GM21619 (cell line): Measurements from ENCODE around the gene FAM20B.

Source experiments
- ATAC-seq: cut with Tn5 transposase; IDR thresholded peaks from one replicate; pipeline ENCODE4 v1.9.1; 2021; ENCODE audit not compliant: unreplicated experiment

Gene FAM20B

GRCh38 chr1:179089827-179090482 lies 64.3 kb downstream of the FAM20B start:
- no peak for ATAC-seq

DNA sequence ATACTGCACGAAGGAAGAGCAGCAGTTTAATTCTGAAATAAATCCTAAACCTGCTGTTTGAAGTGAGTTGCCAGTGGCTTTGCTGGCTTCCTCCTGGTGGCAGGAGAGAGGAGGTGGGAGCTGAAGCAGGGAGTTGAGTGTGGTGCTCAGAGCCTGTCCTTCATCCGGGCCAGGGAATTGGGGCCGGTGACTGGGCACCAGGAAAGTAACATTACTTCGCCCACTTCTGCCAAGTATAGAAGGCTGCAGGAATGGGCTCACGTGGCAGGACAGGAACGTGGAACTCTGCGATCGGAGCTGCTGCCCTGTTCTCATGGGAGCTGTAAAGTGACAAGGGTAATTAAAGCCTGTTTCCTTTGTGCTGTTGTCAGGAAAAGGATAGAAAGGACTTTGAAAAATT lies 64.8 kb downstream of the FAM20B start:
- ATAC-seq = no peak

DNA sequence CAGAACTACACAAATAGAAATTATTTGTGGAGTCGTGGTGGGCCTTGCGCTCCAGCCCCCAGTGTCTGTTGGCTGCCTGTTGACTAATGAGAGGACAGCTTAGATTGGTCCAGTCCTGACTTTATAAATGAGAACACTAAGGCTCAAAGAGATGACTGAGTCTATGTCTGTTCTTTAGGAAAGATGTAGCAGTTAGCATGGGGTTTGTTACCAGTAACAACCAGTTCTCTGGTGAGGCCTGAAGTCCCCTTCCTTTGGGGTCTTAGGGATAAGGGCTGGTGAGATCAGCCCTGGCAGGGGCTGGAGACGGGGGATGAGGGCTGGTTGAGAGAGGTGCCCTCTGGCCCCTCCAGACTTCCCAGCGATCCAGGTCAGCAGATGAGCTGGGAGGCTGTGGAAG lies 65.2 kb downstream of the FAM20B start:
- no peak for ATAC-seq

DNA sequence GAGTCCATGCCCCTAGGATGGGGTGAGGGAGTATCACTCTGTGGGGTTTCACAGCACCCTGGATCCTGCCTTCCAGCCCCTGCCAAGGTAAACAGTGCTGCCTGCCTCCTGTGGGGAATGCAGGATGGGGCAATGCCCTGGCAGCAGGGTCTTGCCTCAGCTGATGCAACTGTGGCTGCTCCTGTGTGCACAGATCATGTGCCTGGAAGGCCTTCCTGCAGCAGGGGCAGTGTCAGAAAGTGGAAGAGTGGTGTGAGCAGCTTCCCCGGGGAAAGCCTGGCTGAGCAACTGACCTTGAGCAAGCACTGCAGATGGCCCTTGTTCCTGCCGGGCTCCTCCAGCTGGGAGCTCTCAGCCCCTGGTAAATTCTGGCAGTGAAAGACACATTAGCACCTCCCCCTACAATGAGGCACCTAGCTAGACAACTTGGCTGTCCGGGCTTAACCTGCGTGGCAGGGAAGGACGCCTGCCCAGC lies 66.0 kb downstream of the FAM20B start:
- ATAC-seq = no peak

GRCh38 chr1:179092896-179093461 lies 67.3 kb downstream of the FAM20B start:
- no peak for ATAC-seq

GRCh38 chr1:179094818-179095217 lies 69.1 kb downstream of the FAM20B start:
- ATAC-seq = no peak

DNA sequence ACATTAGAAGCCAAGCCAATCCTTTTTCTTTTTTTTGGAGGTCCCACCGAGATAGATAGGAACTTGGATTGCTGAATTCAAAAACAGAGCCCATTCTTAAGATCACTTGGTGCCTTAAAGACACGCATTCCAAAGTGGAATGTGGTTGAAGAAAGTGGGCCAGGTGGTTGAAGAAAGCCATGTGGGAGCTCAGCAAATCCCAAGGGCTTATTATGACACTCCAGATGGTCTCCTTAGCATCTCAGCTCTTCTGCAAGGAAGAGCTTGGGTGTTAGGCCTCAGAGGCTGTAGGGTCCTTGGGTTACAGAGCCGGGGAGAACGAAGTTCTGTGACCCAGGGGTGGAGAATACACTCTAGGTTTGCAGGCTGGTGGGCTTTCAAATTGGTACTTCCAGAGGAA lies 69.7 kb downstream of the FAM20B start:
- ATAC-seq = no peak

GRCh38 chr1:179095924-179096323 lies 70.2 kb downstream of the FAM20B start:
- ATAC-seq = no peak

GRCh38 chr1:179099891-179100290 lies 74.2 kb downstream of the FAM20B start:
- ATAC-seq = no peak

DNA sequence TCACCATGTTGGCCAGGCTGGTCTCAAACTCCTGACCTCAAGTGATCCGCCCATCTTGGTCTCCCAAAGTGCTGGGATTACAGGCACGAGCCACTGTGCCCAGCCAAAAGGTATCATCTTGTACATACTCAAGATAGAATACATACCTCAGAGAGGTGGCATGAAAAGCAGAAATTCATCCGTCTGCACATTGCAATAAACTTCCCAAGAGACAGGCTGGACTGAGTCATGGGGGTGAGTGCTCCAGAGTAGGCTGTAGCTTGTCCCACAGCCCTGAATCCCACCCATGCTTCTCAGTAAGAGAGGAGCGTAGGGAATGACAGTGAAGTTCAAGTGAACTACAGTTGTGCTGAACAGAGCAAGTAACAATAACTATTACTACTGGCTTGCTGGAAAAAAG lies 75.9 kb downstream of the FAM20B start:
- no peak for ATAC-seq

DNA sequence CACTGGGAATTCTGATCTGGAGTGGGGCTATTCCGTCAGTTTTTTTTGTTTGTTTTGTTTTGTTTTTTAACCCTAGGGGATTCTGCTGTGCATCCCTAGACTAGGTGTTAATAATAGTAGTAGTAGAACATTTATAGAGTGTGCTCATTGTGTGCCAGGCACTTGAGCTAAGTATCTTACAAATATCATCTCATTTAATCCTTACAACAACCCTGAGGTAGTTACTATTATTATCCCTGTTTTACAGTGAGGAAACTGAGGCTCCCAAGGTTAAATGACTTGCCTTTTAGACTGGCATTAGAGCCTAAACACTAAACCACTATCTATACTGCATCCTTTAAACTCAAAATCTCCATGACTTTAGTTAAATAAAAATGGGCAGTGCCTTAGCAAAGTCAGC lies 78.3 kb downstream of the FAM20B start:
- no peak for ATAC-seq

DNA sequence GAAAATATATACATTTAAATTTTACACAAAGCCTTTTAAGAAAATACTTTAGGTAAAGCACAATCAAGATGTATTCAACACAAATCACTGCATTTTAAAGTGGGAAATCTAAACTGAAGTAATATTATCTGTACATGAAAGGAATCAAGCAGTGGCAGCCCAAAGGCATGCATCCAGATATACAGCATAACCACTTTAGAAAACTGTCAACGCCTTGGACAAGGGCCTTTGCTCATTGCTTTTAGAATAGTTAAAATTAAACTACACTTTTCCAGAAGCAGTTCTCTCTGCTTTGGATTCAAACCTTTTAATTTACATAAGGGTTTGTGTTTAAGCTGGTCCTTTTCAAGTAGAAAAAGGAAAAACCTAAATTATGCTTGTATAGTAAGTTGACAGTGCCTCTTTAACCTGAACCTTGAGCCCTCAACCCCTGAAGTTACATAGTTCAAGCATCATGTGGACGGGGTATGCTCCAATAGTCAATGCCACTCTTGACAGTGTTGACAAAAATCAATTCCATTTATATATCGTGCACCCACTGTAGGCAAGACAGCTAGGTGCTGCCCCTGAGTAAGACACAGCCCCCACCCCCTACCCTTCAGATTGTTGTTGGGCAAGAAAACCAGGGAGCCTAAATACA lies 79.0 kb downstream of the FAM20B start:
- no peak for ATAC-seq

DNA sequence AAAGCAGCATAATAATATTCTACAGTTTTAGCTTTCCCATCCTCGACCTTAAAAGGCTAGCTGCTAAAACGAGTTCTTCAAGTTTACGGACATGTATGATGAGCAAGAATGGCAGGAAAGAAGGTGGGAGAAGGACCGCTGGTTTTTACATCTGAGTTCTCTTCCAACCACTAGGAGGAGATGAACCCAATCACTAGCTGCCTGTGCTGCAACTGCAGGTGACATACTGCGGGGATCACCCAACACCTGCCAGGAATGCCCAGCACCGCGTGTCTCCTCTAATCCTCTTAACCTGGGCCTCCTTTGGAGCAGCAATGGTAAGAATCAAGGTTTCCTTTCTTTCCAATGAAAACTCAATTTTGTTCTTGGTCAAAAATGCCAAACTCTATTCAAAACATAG lies 79.7 kb downstream of the FAM20B start:
- no peak for ATAC-seq

- ATAC-seq = no peak
These were observed 82.3 kb downstream of the FAM20B start for GRCh38 chr1:179107706-179108629.

DNA sequence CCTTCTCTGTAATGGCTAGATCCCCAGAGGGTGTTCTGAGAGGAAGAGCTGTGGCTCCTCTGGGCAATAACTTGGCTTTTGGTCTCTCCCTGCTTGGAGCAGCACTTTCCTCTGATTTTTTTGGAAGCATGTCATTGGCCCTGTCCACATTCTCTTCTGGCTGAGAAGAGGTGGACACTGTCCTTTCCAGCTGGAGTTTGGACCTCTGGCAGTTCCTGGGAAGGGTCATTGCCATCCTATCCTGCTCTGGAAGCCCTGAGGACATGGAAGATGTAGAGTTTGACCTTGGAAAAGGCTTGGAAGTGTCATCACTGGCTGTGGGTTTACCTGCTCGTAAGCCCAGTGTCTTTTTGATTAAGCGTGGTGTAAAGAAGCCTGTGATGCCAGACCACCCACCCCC lies 83.0 kb downstream of the FAM20B start:
- no peak for ATAC-seq

DNA sequence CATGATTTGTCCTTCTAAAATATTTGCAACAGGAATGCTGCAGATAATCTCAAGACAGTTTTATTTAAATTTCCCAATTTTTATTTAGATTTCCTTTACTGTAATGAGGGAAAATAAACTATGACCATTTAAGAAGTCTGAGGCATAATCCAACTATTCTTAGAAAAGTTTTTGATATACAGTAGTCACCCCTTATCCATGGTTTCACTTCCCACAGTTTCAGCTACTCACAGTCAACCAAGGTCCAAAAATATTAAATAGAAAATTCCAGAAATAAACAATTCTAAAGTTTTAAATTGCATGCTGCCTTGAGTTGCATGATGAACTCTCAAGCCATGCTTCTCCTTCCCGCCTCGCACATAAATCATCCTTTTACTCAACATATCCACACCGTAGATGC lies 89.5 kb downstream of the FAM20B start:
- ATAC-seq = no peak

DNA sequence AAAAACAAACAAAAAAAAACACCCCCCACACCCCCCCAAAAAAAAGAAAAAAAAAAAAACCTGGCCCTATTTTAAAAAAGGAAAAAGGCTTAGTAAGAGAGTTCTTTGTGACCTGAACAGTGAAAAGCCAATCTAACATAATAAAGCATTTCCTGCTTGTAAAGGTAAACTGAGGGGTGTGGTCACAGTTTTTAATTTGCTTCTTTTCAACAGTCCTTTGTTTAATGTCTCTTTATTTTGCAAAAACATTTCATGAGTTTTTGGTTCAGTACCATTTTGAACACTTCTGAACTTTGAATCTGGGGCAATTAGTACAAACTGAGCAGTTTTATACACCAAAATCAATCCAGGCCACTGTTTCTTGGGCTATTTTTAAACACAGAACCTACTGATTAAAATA lies 93.8 kb downstream of the FAM20B start:
- ATAC-seq = no peak

DNA sequence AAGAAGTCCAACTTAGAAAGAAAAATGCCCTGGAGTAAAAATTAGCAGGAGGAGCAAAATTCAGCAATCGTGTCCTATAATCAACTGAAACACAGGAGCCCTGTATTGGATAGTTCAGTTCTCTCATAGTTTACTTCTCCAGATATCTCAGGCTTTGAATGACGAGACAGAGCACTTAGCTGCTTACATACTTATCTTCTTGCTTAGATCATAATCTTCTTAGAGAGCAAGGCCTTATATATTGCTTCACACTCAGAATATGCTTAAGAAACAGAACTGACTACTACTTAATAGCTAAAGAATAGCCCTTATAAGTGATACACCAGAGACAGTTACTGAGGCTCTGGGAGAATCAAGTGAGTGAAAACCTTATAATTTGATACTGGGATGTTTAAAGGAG lies 95.0 kb downstream of the FAM20B start:
- ATAC-seq = no peak

- ATAC-seq = no peak
These were observed 95.7 kb downstream of the FAM20B start for GRCh38 chr1:179121159-179121938.

DNA sequence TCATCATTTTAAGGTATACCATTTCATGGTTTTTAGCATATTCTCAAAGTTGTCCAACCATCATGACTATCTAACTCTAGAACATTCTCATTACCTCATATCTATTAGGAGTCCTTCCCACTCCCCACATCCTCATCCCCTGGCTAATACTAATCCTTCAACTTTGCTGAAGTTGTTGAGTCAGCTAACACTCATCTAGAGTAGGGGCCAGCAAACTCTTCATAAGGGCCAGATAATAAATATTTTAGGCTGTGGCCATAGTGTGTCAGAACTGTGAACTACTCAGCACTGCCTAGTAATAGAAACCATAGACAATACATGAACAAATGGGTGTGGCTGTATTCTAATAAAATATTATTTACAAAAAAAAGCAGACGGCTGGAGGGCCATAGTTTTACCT lies 99.2 kb downstream of the FAM20B start:
- ATAC-seq = no peak
